ENCODE results near the gene SNX21.
"Not testable (repeated sequence)": the region's sequence is repeated elsewhere in the genome, so short reads cannot be mapped to it uniquely, and the experiment has no call there.

The SNX21 gene

DNA sequence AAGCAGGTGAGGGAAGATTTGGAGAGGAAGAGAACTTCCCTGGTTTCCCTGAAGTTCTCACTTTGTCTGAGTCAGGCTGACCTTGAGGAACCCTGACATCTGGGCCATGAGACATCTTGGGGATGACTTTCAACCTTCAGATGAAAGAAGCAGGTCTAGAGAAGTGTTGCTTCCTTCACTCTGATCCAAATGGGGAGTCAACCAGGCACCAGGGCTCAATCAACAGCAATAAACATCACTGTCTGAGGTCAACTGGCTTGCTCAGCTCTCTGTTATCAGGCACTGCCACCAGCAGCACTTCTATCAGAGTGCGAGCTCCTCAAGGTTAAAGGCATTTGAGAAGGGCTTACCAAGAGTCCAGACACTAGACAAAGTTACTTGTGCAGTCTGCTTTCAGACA lies 17.3 kb downstream of the SNX21 start:
- DNase-seq: no peak

DNA sequence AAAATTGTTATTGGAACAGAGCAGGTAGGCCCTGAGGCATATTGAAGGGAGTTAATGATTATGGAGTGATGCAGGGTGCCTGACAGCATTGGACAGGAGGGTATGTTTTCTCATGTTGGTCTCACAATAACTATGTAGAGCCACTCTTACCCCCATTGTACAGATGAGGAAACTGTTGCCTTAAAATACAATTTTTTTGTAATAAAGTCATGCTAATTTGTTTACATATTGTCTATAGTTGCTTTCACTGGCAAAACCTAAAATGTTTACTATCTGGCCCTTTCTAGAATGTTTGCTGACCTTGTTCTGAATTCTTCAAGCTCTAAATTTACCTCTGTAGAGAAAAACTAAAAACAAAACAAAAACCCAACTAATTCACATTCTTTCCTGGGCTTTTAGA lies 17.9 kb downstream of the SNX21 start:
- DNase-seq: no peak

DNA sequence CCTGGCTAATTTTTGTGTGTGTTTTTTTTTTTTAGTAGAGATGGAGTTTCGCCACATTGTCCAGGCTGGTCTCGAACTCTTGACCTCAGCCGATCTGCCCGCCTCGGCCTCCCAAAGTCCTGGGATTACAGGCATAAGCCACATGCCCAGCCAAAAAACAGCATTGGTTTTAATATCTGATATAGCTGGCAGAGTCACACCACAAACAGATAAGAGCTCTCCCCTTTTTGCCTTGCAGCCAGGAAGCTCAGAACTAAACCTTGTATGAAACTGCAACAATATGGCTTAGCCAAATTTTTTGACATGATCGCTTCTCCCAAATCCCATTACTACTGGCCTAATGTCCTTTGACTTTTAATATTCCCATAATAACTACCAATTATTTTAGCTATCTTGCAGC lies 18.7 kb downstream of the SNX21 start:
- DNase-seq: no peak

DNA sequence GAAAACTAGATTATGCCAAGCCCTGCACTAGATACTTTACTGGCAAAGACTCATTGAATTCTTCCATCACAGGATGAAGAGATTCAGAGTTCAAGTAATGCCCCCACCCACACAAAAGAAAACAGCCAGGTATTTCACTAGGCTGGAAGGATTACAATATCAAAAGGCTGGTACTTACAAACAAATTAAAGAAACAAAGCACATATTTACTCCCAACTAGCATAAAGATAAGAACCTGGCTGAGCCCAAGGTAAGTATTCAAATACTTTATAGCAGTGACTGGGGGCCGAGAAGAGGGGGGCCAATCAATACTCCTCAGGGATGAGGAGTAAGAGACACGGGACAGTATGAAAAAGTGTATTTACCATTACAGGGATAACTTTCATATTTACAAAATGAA lies 19.9 kb downstream of the SNX21 start:
- no peak for DNase-seq

GRCh38 chr20:45857114-45857881 lies 23.7 kb downstream of the SNX21 start, which contains the start of the genes ACOT8 and ZSWIM3:
Gene ACOT8, minus strand, starts transcription at chr20:45857392. Its CDS starts 77 bp downstream, at chr20:45857315.
Gene ZSWIM3, plus strand, starts transcription at chr20:45857614. Its CDS starts 212 bp downstream, at chr20:45857826.
- DNase-seq: peak; percentile 17 to 99 (median 91)

DNA sequence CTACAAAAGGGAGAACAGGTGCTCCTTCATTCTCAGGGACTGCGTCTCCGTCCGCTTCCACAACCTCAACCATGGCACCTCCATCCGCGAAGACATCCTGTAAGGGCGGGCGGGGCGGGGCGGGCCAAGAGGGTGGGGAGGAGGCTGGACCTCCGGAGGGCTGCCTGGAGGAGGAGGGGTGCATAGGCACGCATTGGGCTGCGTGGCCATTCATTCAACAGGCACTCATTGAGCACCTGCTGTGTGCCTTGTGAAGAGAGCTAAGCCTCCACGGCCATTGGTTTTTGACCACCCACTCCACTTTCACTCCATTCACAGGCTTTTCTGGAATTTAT lies 24.2 kb downstream of the SNX21 start:
- peak in 1 of 14 donors; percentile 31 for DNase-seq

DNA sequence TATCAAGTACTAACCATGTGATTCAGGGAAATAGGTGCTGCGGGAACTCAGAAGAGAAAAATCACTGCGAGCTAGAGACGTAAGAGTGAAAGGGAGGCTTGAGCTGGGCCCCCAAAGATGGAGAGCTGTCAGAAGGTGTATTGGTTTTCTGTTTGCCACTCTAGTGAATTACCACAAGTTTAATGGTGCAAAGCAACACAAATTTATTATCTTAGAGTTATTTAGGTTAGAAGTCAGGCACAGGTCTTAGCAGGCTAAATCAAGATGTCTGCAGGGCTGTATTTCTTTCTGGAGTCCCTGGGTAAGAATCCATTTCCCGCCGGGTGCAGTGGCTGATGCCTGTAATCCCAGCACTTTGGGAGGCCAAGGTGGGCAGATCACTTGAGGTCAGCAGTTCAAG lies 26.3 kb downstream of the SNX21 start:
- no peak for DNase-seq

GRCh38 chr20:45860560-45861220 lies 27.1 kb downstream of the SNX21 start:
- DNase-seq: no peak

DNA sequence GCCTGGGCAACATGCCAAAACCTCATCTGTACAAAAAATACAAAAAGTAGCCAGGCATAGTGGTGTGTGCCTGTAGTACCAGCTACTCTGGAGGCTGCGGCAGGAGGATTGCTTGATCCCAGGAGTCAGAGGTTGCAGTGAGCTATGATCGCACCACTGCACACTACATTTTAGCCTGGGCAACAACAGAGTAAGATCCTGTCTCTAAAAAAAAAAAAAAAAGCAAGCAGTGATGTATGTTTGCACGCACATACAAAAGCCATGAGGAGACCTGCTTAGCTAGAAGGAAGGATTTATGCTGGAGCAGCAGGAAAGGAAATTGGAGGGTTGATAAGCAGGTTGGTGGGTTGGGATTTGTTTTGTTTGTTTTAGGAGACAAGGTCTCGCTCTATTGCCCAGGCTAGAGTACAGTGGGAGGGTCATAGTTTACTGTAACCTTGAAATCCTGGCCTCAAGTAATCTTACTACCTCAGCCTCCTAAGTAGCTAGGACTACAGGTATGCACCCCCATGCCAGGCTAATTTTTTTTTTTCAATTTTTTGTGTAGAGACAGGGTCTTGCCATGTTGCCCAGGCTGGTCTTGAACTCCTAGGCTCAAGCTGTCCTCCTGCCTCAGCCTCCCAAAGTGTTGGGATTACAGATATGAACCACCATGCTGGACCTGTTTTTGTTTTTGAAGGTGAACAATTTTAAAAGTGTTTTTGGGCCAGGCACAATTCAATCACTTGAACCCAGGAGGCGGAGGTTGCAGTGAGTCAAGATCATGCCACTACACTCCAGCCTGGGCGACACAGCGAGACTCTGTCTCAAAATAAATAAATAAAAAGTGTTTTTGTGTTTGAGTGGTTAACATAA lies 27.8 kb downstream of the SNX21 start:
- no peak for DNase-seq

DNA sequence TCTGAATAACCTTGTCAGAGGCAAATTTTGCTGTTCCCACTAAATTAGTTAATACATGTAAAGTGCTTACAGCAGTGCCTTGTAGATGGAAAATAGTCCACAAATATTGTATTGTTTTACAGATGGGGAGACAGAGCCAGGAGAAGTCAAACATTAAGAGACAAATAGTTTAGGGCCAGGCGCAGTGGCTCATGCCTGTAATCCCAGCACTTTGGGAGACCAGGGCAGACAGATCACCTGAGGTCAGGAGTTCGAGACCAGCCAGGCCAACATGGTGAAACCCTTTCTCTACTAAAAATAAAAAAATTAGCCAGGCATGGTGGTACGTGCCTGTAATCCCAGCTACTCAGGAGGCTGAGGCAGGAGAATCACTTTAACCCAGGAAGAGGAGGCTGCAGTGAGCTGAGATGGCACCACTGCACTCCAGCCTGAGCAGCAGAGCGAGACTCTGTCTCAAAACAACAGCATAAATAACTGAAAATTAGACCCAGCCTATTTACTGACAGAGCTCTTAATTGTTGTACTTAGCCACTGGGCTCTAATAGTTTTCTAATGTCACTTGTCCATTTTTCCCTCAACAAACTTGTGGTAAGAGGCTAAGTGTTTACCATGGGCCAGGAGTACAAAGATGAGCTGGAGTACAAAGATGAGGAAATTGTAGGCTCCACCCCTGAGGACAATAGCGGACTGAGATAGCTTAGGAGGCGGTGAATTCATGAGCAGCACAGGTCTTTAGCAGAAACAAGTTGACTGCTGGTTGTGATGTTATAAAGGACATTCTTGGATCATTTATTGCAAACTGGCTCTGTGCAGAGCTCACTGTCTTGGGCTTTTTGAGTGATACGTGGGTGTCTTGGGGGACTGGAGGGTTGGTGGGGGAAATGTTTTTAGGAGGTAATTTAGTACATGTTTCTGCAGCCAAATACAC lies 30.2 kb downstream of the SNX21 start:
- DNase-seq: no peak

DNA sequence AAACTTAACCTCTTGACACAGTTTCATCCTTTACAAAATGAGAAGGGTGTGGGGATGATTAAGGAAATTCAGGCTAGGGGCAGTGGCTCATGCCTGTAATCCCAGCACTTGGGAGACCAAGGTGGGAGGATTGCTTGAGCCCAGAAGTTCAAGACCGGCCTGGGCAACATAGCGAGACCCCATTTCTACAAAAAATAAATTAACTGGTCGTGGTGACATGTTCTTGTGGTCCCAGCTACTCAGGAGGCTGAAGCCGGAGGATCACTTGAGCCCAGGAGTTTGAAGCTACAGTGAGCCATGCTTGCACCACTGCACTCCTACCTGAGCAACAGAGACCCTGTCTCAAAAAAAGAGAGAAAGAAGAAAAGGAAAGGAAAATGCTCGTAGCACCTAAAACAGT lies 32.9 kb downstream of the SNX21 start:
- DNase-seq: no peak

DNA sequence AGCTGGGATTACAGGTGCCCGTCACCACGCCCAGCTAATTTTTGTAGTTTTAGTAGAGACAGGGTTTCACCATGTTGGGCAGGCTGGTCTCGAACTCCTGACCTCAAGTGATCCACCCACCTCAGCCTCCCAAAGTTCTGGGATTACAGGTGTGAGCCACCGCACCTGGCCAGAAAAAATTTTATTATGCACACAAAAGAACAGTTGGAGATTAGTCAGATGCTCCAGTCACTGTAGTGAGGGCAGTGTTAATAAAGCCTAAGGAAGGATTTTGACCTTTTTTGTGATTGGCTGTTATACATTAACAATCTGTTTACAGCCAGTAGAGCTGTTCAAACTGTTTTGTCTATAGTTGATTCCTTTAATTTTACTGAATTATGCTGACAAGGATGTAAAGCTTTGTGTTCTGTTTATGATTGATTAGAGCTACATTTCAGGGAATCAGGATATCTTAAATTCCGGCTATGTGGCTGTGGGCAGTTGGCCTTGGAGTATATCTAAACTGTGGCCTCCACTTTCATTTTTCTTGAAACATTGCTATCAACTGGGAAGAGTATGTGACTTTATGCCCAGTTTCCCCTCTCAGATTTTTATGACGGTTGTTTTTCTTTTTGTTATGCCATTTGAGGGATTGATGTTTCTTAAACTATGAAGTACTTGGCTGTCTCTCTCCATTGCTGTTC lies 33.7 kb downstream of the SNX21 start:
- no peak for DNase-seq

GRCh38 chr20:45867819-45868176 lies 34.2 kb downstream of the SNX21 start:
- DNase-seq: no peak

- no peak for DNase-seq
Observed at GRCh38 chr20:45872626-45873025, 39.0 kb downstream of the SNX21 start.

- DNase-seq: no peak
Observed at GRCh38 chr20:45873409-45874103, 40.0 kb downstream of the SNX21 start.

DNA sequence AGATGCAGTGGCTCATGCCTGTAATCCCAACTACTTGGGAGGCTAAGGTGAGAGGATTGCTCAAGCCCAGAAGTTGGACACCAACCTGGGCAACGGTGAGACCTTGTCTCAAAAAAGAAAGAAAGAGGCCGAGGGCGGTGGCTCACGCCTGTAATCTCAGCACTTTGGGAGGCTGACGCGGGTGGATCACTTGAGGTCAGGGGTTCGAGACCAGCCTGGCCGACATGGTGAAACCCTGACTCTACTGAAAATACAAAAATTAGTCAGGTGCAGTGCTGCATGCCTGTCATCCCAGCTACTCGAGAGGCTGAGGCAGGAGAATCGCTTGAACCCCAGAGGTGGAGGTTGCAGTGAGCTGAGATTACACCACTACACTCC lies 40.5 kb downstream of the SNX21 start:
- not testable (repeated sequence) for DNase-seq

DNA sequence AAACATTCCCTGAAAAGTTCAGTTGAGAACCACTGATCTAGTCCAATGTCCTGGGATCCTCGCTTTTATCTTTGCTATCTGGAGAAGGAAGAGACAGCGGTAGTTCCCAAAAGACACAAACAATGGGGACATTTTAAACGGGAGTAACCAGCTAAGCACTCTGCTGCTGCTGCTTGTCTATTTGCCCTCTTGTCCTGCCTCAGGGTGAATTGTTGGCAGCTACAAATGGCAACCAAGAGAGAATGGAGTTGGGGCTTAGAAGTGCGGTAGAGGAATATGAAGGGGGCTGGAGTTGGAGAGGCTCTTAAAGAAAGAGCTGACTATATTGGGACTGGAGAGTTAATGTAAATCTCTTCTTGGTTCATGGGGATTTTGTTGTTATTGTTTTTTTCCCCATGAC lies 41.0 kb downstream of the SNX21 start:
- no peak for DNase-seq

GRCh38 chr20:45878076-45878761 lies 44.6 kb downstream of the SNX21 start:
- DNase-seq: no peak

DNA sequence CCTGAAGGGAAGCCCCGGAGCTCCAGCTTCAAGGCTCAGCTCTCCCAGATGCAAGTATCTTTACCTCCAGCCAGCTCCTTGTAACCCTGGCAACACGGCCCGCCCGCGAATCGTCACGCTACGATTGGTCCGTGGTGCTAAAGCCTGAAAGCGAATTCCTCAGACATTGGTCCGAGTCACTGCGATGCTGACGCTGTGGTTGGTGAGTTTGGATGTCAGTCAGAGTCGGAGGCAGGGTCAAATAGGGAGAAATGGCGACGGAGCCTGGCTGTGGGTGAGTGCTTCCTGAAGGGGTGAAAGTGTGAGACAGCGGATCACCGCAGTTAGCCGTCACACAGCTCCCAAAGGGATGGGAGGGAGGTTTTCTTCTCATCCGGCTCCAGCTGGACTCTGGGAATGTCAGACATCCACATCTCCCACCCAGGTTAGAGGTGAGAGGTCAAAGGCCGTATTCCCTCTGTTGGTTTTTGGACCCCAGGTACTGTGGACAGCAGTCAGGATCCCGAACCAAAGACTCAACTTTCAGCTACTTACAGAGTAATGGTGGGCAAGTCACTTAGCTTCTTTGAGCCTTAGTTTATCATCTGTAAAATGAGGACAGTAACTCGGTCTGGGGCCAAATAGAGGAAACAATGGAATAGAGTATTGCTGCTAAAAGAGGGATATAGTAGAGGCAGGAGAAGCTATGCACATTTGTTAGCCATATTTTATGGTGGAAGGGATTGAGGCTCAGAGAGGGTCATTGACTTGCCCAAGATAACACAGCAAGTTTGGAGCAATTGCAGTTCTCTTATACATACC lies 47.6 kb downstream of the SNX21 start, which contains the start of gene ZSWIM1:
Gene ZSWIM1 (plus strand): TSS at position 240 of the 801 bp plus-strand sequence. CDS start 1,366 bp downstream, outside the sequence.
- DNase-seq: peak; percentile 63 to 99 (median 92)
